Lower lobe of right lung (tissue), 2 donors: ENCODE measurements around the gene CHCT1. TPM values are rescaled to one million over a fixed set of nuclear protein-coding genes. Genes with fewer than 3 reads are reported as not detected.

ENCODE experiments used
- ATAC-seq, 2 donors: fragments of 200-7000 bp; cut with Tn5 transposase; one replicate each; pipeline ENCODE4 v1.9.1; 2020 to 2022; ENCODE audit warnings: mild to moderate bottlenecking in 2 of 2, moderate library complexity in 2 of 2
- DNase-seq: peaks from one replicate; pipeline ENCODE4 v3.0.0-alpha.2; 2020
- H3K27ac ChIP-seq: fragments of 200-600 bp; one replicate; pipeline ENCODE4 v1.8.0; 2022
- H3K27me3 ChIP-seq: fragments of 200-600 bp; one replicate; pipeline ENCODE4 v1.8.0; 2022; ENCODE audit warnings: low read depth
- H3K36me3 ChIP-seq: fragments of 200-600 bp; one replicate; pipeline ENCODE4 v1.8.0; 2022; ENCODE audit warnings: mild to moderate bottlenecking
- H3K4me1 ChIP-seq: fragments of 200-600 bp; one replicate; pipeline ENCODE4 v1.8.0; 2022
- H3K4me3 ChIP-seq: fragments of 200-600 bp; one replicate; pipeline ENCODE4 v1.8.0; 2022; ENCODE audit warnings: mild to moderate bottlenecking
- H3K9me3 ChIP-seq: fragments of 200-600 bp; one replicate; pipeline ENCODE4 v1.8.0; 2022
- CTCF ChIP-seq: fragments of 200-600 bp; IDR thresholded peaks from one replicate; pipeline ENCODE4 v1.8.0; 2022; ENCODE audit warnings: antibody characterized with exemption, mild to moderate bottlenecking
- intact Hi-C: fragments of 100-400 bp; cut with DNase I; formaldehyde crosslinking; loops from one replicate; pipeline ENCODE4 v1.11.0; 2022
- total RNA-seq: library from RNA; stranded (reverse); fragmentation: NEBNext Ultra II Directional; extraction: Animal tissue kit (Norgen Biotek cat#: 25700); gene quantifications from one replicate; pipeline ENCODE4 v1.2.1, GENCODE V29; 2021
- donor health status: DM: no; HTN: yes; CAD: no; lungs with severe emphysema.

The CHCT1 gene
- total RNA-seq, 1 donor from 2014 or later: not detected

- no peak overlapping the region for H3K4me3 ChIP-seq
- no peak for ATAC-seq
- no peaks in the 10 kb centered on the region for H3K27me3 ChIP-seq
- DNase-seq: no peak
- peaks cover 26% of the 10 kb centered on the region for H3K4me1 ChIP-seq
- no peak for TF ChIP-seq CTCF
- no peaks in the 10 kb centered on the region for H3K36me3 ChIP-seq
- no peak overlapping the region for H3K27ac ChIP-seq
- no peaks in the 10 kb centered on the region for H3K9me3 ChIP-seq
- intact Hi-C loops: no loop called here
Observed at GRCh38 chr17:60395508-60396065, 26.7 kb upstream of the CHCT1 start.

- H3K27ac ChIP-seq: no peak overlapping the region
- H3K36me3 ChIP-seq: no peaks in the 10 kb centered on the region
- intact Hi-C loops: no loop called here
- no peaks in the 10 kb centered on the region for H3K27me3 ChIP-seq
- H3K4me3 ChIP-seq: no peak overlapping the region
- DNase-seq: no peak
- no peak for TF ChIP-seq CTCF
- H3K4me1 ChIP-seq: peaks cover 19% of the 10 kb centered on the region
- ATAC-seq: no peak
- H3K9me3 ChIP-seq: no peaks in the 10 kb centered on the region
Observed at GRCh38 chr17:60396412-60396811, 25.9 kb upstream of the CHCT1 start.

- H3K9me3 ChIP-seq: no peaks in the 10 kb centered on the region
- H3K27ac ChIP-seq: peak overlapping the region; percentile 70
- DNase-seq (no peak), ATAC-seq (peak; percentile 64 to 73)
- H3K36me3 ChIP-seq: no peaks in the 10 kb centered on the region
- peaks cover 14% of the 10 kb centered on the region for H3K4me1 ChIP-seq
- H3K4me3 ChIP-seq: no peak overlapping the region
- intact Hi-C loops: no loop called here
- no peak for TF ChIP-seq CTCF
- no peaks in the 10 kb centered on the region for H3K27me3 ChIP-seq
Observed at GRCh38 chr17:60398227-60398959, 23.9 kb upstream of the CHCT1 start.

GRCh38 chr17:60401819-60402218 is 20.5 kb upstream of the CHCT1 start:
- intact Hi-C loops: no loop called here
- no peak overlapping the region for H3K4me3 ChIP-seq
- ATAC-seq (no peak), DNase-seq (no peak)
- no peaks in the 10 kb centered on the region for H3K36me3 ChIP-seq
- no peaks in the 10 kb centered on the region for H3K27me3 ChIP-seq
- no peaks in the 10 kb centered on the region for H3K9me3 ChIP-seq
- H3K4me1 ChIP-seq: no peaks in the 10 kb centered on the region
- no peak for TF ChIP-seq CTCF
- no peak overlapping the region for H3K27ac ChIP-seq

GRCh38 chr17:60403523-60403810 is 18.8 kb upstream of the CHCT1 start:
- no peak overlapping the region for H3K4me3 ChIP-seq
- no peaks in the 10 kb centered on the region for H3K4me1 ChIP-seq
- no peak for TF ChIP-seq CTCF
- H3K27ac ChIP-seq: no peak overlapping the region
- no peaks in the 10 kb centered on the region for H3K9me3 ChIP-seq
- H3K27me3 ChIP-seq: no peaks in the 10 kb centered on the region
- intact Hi-C loops: no loop called here
- H3K36me3 ChIP-seq: no peaks in the 10 kb centered on the region
- no peak for DNase-seq
- no peak for ATAC-seq
